Liver (tissue), 9 donors: ENCODE measurements around the gene SNRPA1. TPM values are rescaled to one million over a fixed set of nuclear protein-coding genes. Genes with fewer than 3 reads are reported as not detected.

Experiments
- DNase-seq: peaks from one replicate; pipeline ENCODE4 v3.0.0-alpha.2; 2017; ENCODE audit warnings: low spot score
- H3K27ac ChIP-seq, 2 donors: one replicate each; pipeline ENCODE4 v1.7.0; 2013; ENCODE audit warnings: inconsistent platforms in 2 of 2, low read length in 2 of 2, control low read depth in 1 of 2, low read depth in 1 of 2, mild to moderate bottlenecking in 1 of 2
- H3K27me3 ChIP-seq, 4 donors: one replicate each; pipeline versions ENCODE4 v1.6.1 to v1.7.0; 2013; ENCODE audit warnings: low read length in 3 of 4, inconsistent platforms in 1 of 4, mild to moderate bottlenecking in 1 of 4, moderate library complexity in 1 of 4; ENCODE audit not compliant: control insufficient read depth in 4 of 4, insufficient read depth in 4 of 4
- H3K36me3 ChIP-seq, 4 donors: one replicate each; pipeline versions ENCODE4 v1.6.1 to v1.7.0; 2013; ENCODE audit warnings: low read length in 3 of 4, mild to moderate bottlenecking in 3 of 4, low read depth in 1 of 4, moderate library complexity in 1 of 4; ENCODE audit not compliant: control insufficient read depth in 4 of 4, insufficient read depth in 3 of 4
- H3K4me1 ChIP-seq, 4 donors: one replicate each; pipeline versions ENCODE4 v1.6.1 to v1.7.0; 2013; ENCODE audit warnings: low read length in 3 of 4, mild to moderate bottlenecking in 3 of 4, moderate library complexity in 1 of 4; ENCODE audit not compliant: control insufficient read depth in 4 of 4, insufficient read depth in 4 of 4
- H3K4me3 ChIP-seq, 3 donors: one replicate each; pipeline versions ENCODE4 v1.6.1 to v1.7.0; 2013; ENCODE audit warnings: low read length in 3 of 3, control low read depth in 1 of 3, low read depth in 1 of 3, mild to moderate bottlenecking in 1 of 3
- H3K9ac ChIP-seq, 2 donors: one replicate each; pipeline ENCODE4 v1.7.0; 2013; ENCODE audit warnings: low read length in 2 of 2, mild to moderate bottlenecking in 2 of 2, moderate library complexity in 2 of 2, control low read depth in 1 of 2, low read depth in 1 of 2
- H3K9me3 ChIP-seq, 4 donors: one replicate each; pipeline versions ENCODE4 v1.6.1 to v1.7.0; 2013; ENCODE audit warnings: low read length in 3 of 4; ENCODE audit not compliant: control insufficient read depth in 4 of 4
- ATF3 ChIP-seq: IDR thresholded peaks from 2 replicates; pipeline ENCODE4 v1.6.1; 2016; ENCODE audit warnings: antibody characterized with exemption
- CTCF ChIP-seq: fragments of 150-350 bp; IDR thresholded peaks from 2 replicates; pipeline ENCODE4 v1.5.1; 2017; ENCODE audit warnings: improper control_type of control experiment, low read depth, low read length; ENCODE audit not compliant: missing input control
- EGR1 ChIP-seq, 2 donors: IDR thresholded peaks; 2 replicates each; pipeline ENCODE4 v1.6.1; 2016 to 2018; ENCODE audit warnings: antibody characterized with exemption in 2 of 2, low read depth in 2 of 2
- FOXA1 ChIP-seq: IDR thresholded peaks from 2 replicates; pipeline ENCODE4 v1.6.1; 2016; ENCODE audit warnings: antibody characterized with exemption
- FOXA2 ChIP-seq: IDR thresholded peaks from 2 replicates; pipeline ENCODE4 v1.6.1; 2016; ENCODE audit warnings: antibody characterized with exemption
- GABPA ChIP-seq, 2 donors: IDR thresholded peaks in 1 of 2; conservative IDR thresholded peaks in 1 of 2; 2 replicates each; pipeline ENCODE4 v1.6.1; 2016; ENCODE audit warnings: antibody characterized with exemption in 2 of 2, mild to moderate bottlenecking in 1 of 2, moderate library complexity in 1 of 2
- HNF4A ChIP-seq, 2 donors: conservative IDR thresholded peaks; 2 replicates each; pipeline ENCODE4 v1.6.1; 2016; ENCODE audit warnings: antibody characterized with exemption in 2 of 2, mild to moderate bottlenecking in 2 of 2
- HNF4G ChIP-seq: IDR thresholded peaks from 2 replicates; pipeline ENCODE4 v1.6.1; 2016; ENCODE audit warnings: antibody characterized with exemption
- JUND ChIP-seq, 2 donors: IDR thresholded peaks; 2 replicates each; pipeline ENCODE4 v1.6.1; 2016; ENCODE audit warnings: antibody characterized with exemption in 2 of 2
- MAX ChIP-seq: IDR thresholded peaks from 2 replicates; pipeline ENCODE4 v1.6.1; 2016; ENCODE audit warnings: antibody characterized with exemption
- NR2F2 ChIP-seq: IDR thresholded peaks from 2 replicates; pipeline ENCODE4 v1.6.1; 2016; ENCODE audit warnings: antibody characterized with exemption
- RAD21 ChIP-seq, 2 donors: IDR thresholded peaks; 2 replicates each; pipeline ENCODE4 v1.6.1; 2016; ENCODE audit warnings: antibody characterized with exemption in 2 of 2, mild to moderate bottlenecking in 2 of 2
- REST ChIP-seq: IDR thresholded peaks from 2 replicates; pipeline ENCODE4 v1.6.1; 2016; ENCODE audit warnings: antibody characterized with exemption, mild to moderate bottlenecking
- RXRA ChIP-seq, 2 donors: IDR thresholded peaks; 2 replicates each; pipeline ENCODE4 v1.6.1; 2017 to 2018; ENCODE audit warnings: antibody characterized with exemption in 2 of 2, mild to moderate bottlenecking in 1 of 2
- SP1 ChIP-seq: IDR thresholded peaks from 2 replicates; pipeline ENCODE4 v1.6.1; 2018; ENCODE audit warnings: antibody characterized with exemption, mild to moderate bottlenecking
- TAF1 ChIP-seq: conservative IDR thresholded peaks from 2 replicates; pipeline ENCODE4 v1.6.1; 2016; ENCODE audit warnings: antibody characterized with exemption, mild to moderate bottlenecking
- YY1 ChIP-seq: IDR thresholded peaks from 2 replicates; pipeline ENCODE4 v1.6.1; 2016; ENCODE audit warnings: antibody characterized with exemption, mild to moderate bottlenecking
- ZBTB33 ChIP-seq: IDR thresholded peaks from 2 replicates; pipeline ENCODE4 v1.6.1; 2016; ENCODE audit warnings: antibody characterized with exemption
- WGBS: extraction: QIAGEN DNeasy Blood & Tissue Kit; methylation state at CpG from one replicate; pipeline ENCODE4 v1.1.7; 2013; 5-methylcytosine and 5-hydroxymethylcytosine counted together
- polyA plus RNA-seq, 2 donors: library from polyadenylated mRNA; stranded (reverse) in 1 of 2; unstranded in 1 of 2; fragments of 200-250 nt in 1 of 2; fragments of >200 nt in 1 of 2; fragmentation: Nextera tagmentation in 1 of 2; extraction: Ambion mirVana in 1 of 2; gene quantifications; one replicate each; pipeline versions ENCODE4 v1.2.1 to v1.2.3, GENCODE V29; 2013 to 2015
- total RNA-seq, 2 donors: library from RNA; depleted of rRNA; stranded (reverse); fragments of >200 nt; gene quantifications; one replicate each; pipeline ENCODE4 v1.2.3, GENCODE V29; 2014
- donor health status: healthy.
- donor health status: healthy.
- donor health status: healthy.
- donor health status: healthy.
- donor health status: healthy.

SNRPA1 gene
- total and polyA plus RNA-seq, 4 donors: 12.7 to 31.7 (median 18.0) TPM

GRCh38 chr15:101326026-101326315, 30.9 kb upstream of the SNRPA1 start:
- peaks cover 9 to 65% (median 38%) of the 10 kb centered on the region in 4 donors for H3K36me3 ChIP-seq
- no peak for DNase-seq

More at GRCh38 chr15:101326026-101326315, 30.9 kb upstream of the SNRPA1 start:
- peaks cover 2 to 32% (median 18%) of the 10 kb centered on the region in 4 donors for H3K4me1 ChIP-seq
- 92% methylated on average over 8 of the region's 8 CpGs for WGBS
- peak overlapping the region; percentile 66 to 78 for H3K27ac ChIP-seq
- H3K9ac ChIP-seq: no peak overlapping the region
- no peak overlapping the region for H3K4me3 ChIP-seq
- H3K9me3 ChIP-seq: no peaks in the 10 kb centered on the region
- no peak for TF ChIP-seq ATF3
- TF ChIP-seq SP1: no peak
- no peak for TF ChIP-seq RXRA (IDR thresholded peaks at IDR 0.05)
- TF ChIP-seq HNF4G: no peak
- TF ChIP-seq FOXA2: no peak
- TF ChIP-seq CTCF: no peak
- no peak for TF ChIP-seq YY1
- no peak for TF ChIP-seq HNF4A (conservative IDR thresholded peaks at IDR 0.05)
- TF ChIP-seq RAD21 (IDR thresholded peaks at IDR 0.05): no peak
- no peak for TF ChIP-seq REST
- TF ChIP-seq ZBTB33: no peak
- no peak for TF ChIP-seq NR2F2
- no peak for TF ChIP-seq EGR1 (IDR thresholded peaks at IDR 0.05; ENCODE audit: low read depth in 2 of 2)
- no peak for TF ChIP-seq GABPA (IDR thresholded peaks at IDR 0.05 in 1 of 2, conservative IDR thresholded peaks at IDR 0.05 in 1 of 2)
- no peak for TF ChIP-seq FOXA1
- TF ChIP-seq JUND (IDR thresholded peaks at IDR 0.05): no peak
- TF ChIP-seq MAX: no peak
- TF ChIP-seq TAF1: no peak
- no peaks in the 10 kb centered on the region for H3K27me3 ChIP-seq
